Measurements from ENCODE around the gene SFXN4. TPM values are rescaled to one million over a fixed set of nuclear protein-coding genes. Genes with fewer than 3 reads are reported as not detected.
A peak's percentile ranks its signal among the peaks of the same experiment; 100 is the strongest.

SFXN4 gene
- total and polyA plus RNA-seq, 2 experiments from 2014 or later, result 13.1 to 17.6 TPM

- Histone ChIP-seq H3K27ac (peak overlapping the region; percentile 43), H3K9ac (peak overlapping the region; percentile 85), H4K20me1 (ENCODE audit: insufficient read depth) (no peaks in the 10 kb centered on the region), H3K9me3 (ENCODE audit: low read depth) (no peaks in the 10 kb centered on the region), H3K27me3 (replicated peaks; ENCODE audit: insufficient read depth) (no peaks in the 10 kb centered on the region), H3F3A (ENCODE audit: insufficient read depth) (peaks cover 7% of the 10 kb centered on the region; the same call in 1 of the 2 replicates), H3K4me3 (peak overlapping the region; percentile 85), H3K79me2 (ENCODE audit: insufficient read depth) (peaks cover 37% of the 10 kb centered on the region), H3K4me1 (ENCODE audit: insufficient read depth) (peaks cover 23% of the 10 kb centered on the region), H3K36me3 (ENCODE audit: low read depth) (peaks cover 11% of the 10 kb centered on the region; the same call in 1 of the 2 replicates), H2AFZ (peak overlapping the region; percentile 43; the same call in 1 of the 2 replicates), H3K4me2 (ENCODE audit: unreplicated experiment) (peak overlapping the region; percentile 84), H3K9me2 (ENCODE audit: insufficient read depth) (no peaks in the 10 kb centered on the region)
- 0 to 1% methylated on average over 12 to 18 of the region's 22 CpGs for WGBS, 2 experiments (ENCODE audit: low coverage in 1 of 2, low lambda C conversion rate in 2 of 2, missing lambda C conversion rate in 2 of 2)
- TF ChIP-seq EZH2phosphoT487 (IDR thresholded peaks at IDR 0.05; ENCODE audit: insufficient read depth, low read depth) (no peak), EZH2 (IDR thresholded peaks at IDR 0.05; ENCODE audit: insufficient read depth, poor library complexity, severe bottlenecking) (no peak)
- DNase-seq, result no peak
- in situ Hi-C loops (cut with MboI), result no loop called here
These were observed 60.9 kb downstream of the SFXN4 start for GRCh38 chr10:119104654-119105015.

- Histone ChIP-seq H3K27me3 (replicated peaks; ENCODE audit: insufficient read depth) (no peaks in the 10 kb centered on the region), H3K79me2 (ENCODE audit: insufficient read depth) (peaks cover 36% of the 10 kb centered on the region), H3K4me1 (ENCODE audit: insufficient read depth) (peaks cover 23% of the 10 kb centered on the region), H3K4me3 (peak within 1 kb of the TSS; percentile 85), H3F3A (ENCODE audit: insufficient read depth) (peaks cover 7% of the 10 kb centered on the region; the same call in 1 of the 2 replicates), H3K36me3 (ENCODE audit: low read depth) (peaks cover 9% of the 10 kb centered on the region; the same call in 1 of the 2 replicates), H3K9ac (peak within 1 kb of the TSS; percentile 85), H3K9me3 (ENCODE audit: low read depth) (no peaks in the 10 kb centered on the region), H3K9me2 (ENCODE audit: insufficient read depth) (no peaks in the 10 kb centered on the region), H3K27ac (peak within 1 kb of the TSS; percentile 43), H2AFZ (peak within 1 kb of the TSS; percentile 59), H3K4me2 (ENCODE audit: unreplicated experiment) (peak within 1 kb of the TSS; percentile 84), H4K20me1 (ENCODE audit: insufficient read depth) (no peaks in the 10 kb centered on the region)
- WGBS, 2 experiments (ENCODE audit: low coverage in 1 of 2, low lambda C conversion rate in 2 of 2, missing lambda C conversion rate in 2 of 2), result 2 to 3% methylated on average over 17 to 46 of the region's 91 CpGs
- no peak for TF ChIP-seq EZH2 (IDR thresholded peaks at IDR 0.05; ENCODE audit: insufficient read depth, poor library complexity, severe bottlenecking)
- no peak for TF ChIP-seq EZH2phosphoT487 (IDR thresholded peaks at IDR 0.05; ENCODE audit: insufficient read depth, low read depth)
- in situ Hi-C loops (cut with MboI), result no loop called here
- DNase-seq, result peak; percentile 93
These were observed 61.4 kb downstream of the SFXN4 start, which contains the start of gene DENND10 for GRCh38 chr10:119103903-119104653. DENND10 (plus strand) TSS chr10:119104113; CDS start chr10:119104143, 30 bp downstream.

- Histone ChIP-seq H4K20me1 (ENCODE audit: insufficient read depth) (no peaks in the 10 kb centered on the region), H3K27ac (no peak overlapping the region), H3K9ac (no peak overlapping the region), H3K4me2 (ENCODE audit: unreplicated experiment) (no peak overlapping the region), H3K36me3 (ENCODE audit: low read depth) (peaks cover 6% of the 10 kb centered on the region; the same call in 1 of the 2 replicates), H2AFZ (peak overlapping the region; percentile 59; the same call in 1 of the 2 replicates), H3K9me3 (ENCODE audit: low read depth) (no peaks in the 10 kb centered on the region), H3K79me2 (ENCODE audit: insufficient read depth) (peaks cover 36% of the 10 kb centered on the region), H3K27me3 (replicated peaks; ENCODE audit: insufficient read depth) (no peaks in the 10 kb centered on the region), H3K4me1 (ENCODE audit: insufficient read depth) (peaks cover 23% of the 10 kb centered on the region), H3K4me3 (no peak overlapping the region), H3K9me2 (ENCODE audit: insufficient read depth) (no peaks in the 10 kb centered on the region), H3F3A (ENCODE audit: insufficient read depth) (peaks cover 7% of the 10 kb centered on the region; the same call in 1 of the 2 replicates)
- in situ Hi-C loops (cut with MboI), result no loop called here
- TF ChIP-seq EZH2 (IDR thresholded peaks at IDR 0.05; ENCODE audit: insufficient read depth, poor library complexity, severe bottlenecking), result no peak
- no peak for TF ChIP-seq EZH2phosphoT487 (IDR thresholded peaks at IDR 0.05; ENCODE audit: insufficient read depth, low read depth)
- WGBS, 2 experiments (ENCODE audit: low coverage in 1 of 2, low lambda C conversion rate in 2 of 2, missing lambda C conversion rate in 2 of 2), result 49 to 57% methylated on average over 11 to 12 of the region's 12 CpGs
- DNase-seq, result no peak
These were observed 62.1 kb downstream of the SFXN4 start for GRCh38 chr10:119103241-119103902.

GRCh38 chr10:119101366-119102098 lies 64.0 kb downstream of the SFXN4 start:
- 59 to 64% methylated on average over 10 of the region's 10 CpGs for WGBS, 2 experiments (ENCODE audit: low coverage in 1 of 2, low lambda C conversion rate in 2 of 2, missing lambda C conversion rate in 2 of 2)
- Histone ChIP-seq H3K4me3 (no peak overlapping the region), H3K4me2 (ENCODE audit: unreplicated experiment) (no peak overlapping the region), H3K27ac (peak overlapping the region; percentile 49; the same call in 1 of the 2 replicates), H3F3A (ENCODE audit: insufficient read depth) (peaks cover 7% of the 10 kb centered on the region; the same call in 1 of the 2 replicates), H2AFZ (0 out of 2 replicates have a peak overlapping the region, but pooled peaks have one; percentile 61), H3K4me1 (ENCODE audit: insufficient read depth) (peaks cover 23% of the 10 kb centered on the region), H3K36me3 (ENCODE audit: low read depth) (no peaks in the 10 kb centered on the region), H3K9me3 (ENCODE audit: low read depth) (no peaks in the 10 kb centered on the region), H3K27me3 (replicated peaks; ENCODE audit: insufficient read depth) (no peaks in the 10 kb centered on the region), H4K20me1 (ENCODE audit: insufficient read depth) (no peaks in the 10 kb centered on the region), H3K9me2 (ENCODE audit: insufficient read depth) (no peaks in the 10 kb centered on the region), H3K79me2 (ENCODE audit: insufficient read depth) (peaks cover 20% of the 10 kb centered on the region), H3K9ac (no peak overlapping the region)
- no peak for DNase-seq
- TF ChIP-seq EZH2 (IDR thresholded peaks at IDR 0.05; ENCODE audit: insufficient read depth, poor library complexity, severe bottlenecking), result no peak
- TF ChIP-seq EZH2phosphoT487 (IDR thresholded peaks at IDR 0.05; ENCODE audit: insufficient read depth, low read depth), result no peak
- in situ Hi-C loops (cut with MboI), result no loop called here
